ENCODE results near the gene FANCD2OS. TPM values are rescaled to one million over a fixed set of nuclear protein-coding genes. Genes with fewer than 3 reads are reported as not detected.
"Not testable (repeated sequence)": the region's sequence is repeated elsewhere in the genome, so short reads cannot be mapped to it uniquely, and the experiment has no call there.

Gene FANCD2OS
- 1.7 TPM for total RNA-seq (ENCODE audit: insufficient read depth, low replicate concordance)

GRCh38 chr3:10108091-10108490 lies at the start of gene FANCD2OS:
Gene FANCD2OS, minus strand, starts transcription at chr3:10108255. Its CDS starts 3,481 bp downstream, at chr3:10104774.
- no peak for DNase-seq (ENCODE audit: low spot score)

- DNase-seq (ENCODE audit: low spot score), result no peak
These were observed 49.0 kb upstream of the FANCD2OS start for GRCh38 chr3:10157031-10157430.

- no peak for DNase-seq (ENCODE audit: low spot score)
These were observed 47.6 kb upstream of the FANCD2OS start for GRCh38 chr3:10155658-10156057.

- no peak for DNase-seq (ENCODE audit: low spot score)
These were observed 47.0 kb upstream of the FANCD2OS start for GRCh38 chr3:10155123-10155472.

- DNase-seq (ENCODE audit: low spot score), result no peak
These were observed 46.5 kb upstream of the FANCD2OS start for GRCh38 chr3:10154335-10155122.

- DNase-seq (ENCODE audit: low spot score), result no peak
These were observed 42.9 kb upstream of the FANCD2OS start for GRCh38 chr3:10150987-10151386.

- no peak for DNase-seq (ENCODE audit: low spot score)
These were observed 41.2 kb upstream of the FANCD2OS start for GRCh38 chr3:10149226-10149625.

GRCh38 chr3:10145685-10146084 lies 37.6 kb upstream of the FANCD2OS start:
- peak; percentile 10 for DNase-seq (ENCODE audit: low spot score)

- DNase-seq (ENCODE audit: low spot score), result no peak
These were observed 34.9 kb upstream of the FANCD2OS start for GRCh38 chr3:10142707-10143560.

GRCh38 chr3:10140996-10141546 lies 33.0 kb upstream of the FANCD2OS start:
- DNase-seq (ENCODE audit: low spot score), result no peak

GRCh38 chr3:10137178-10137577 lies 29.1 kb upstream of the FANCD2OS start:
- peak; percentile 6 for DNase-seq (ENCODE audit: low spot score)

GRCh38 chr3:10136426-10137005 lies 28.5 kb upstream of the FANCD2OS start:
- no peak for DNase-seq (ENCODE audit: low spot score)

GRCh38 chr3:10135872-10136271 lies 27.8 kb upstream of the FANCD2OS start:
- not testable (repeated sequence) for DNase-seq (ENCODE audit: low spot score)

- no peak for DNase-seq (ENCODE audit: low spot score)
These were observed 14.7 kb upstream of the FANCD2OS start for GRCh38 chr3:10122724-10123123.

GRCh38 chr3:10121064-10121463 lies 13.0 kb upstream of the FANCD2OS start:
- DNase-seq (ENCODE audit: low spot score), result no peak

- no peak for DNase-seq (ENCODE audit: low spot score)
These were observed 11.3 kb upstream of the FANCD2OS start for GRCh38 chr3:10119376-10119775.

GRCh38 chr3:10116928-10117327 lies 8.9 kb upstream of the FANCD2OS start:
- DNase-seq (ENCODE audit: low spot score), result no peak

GRCh38 chr3:10116138-10116460 lies 8.0 kb upstream of the FANCD2OS start:
- no peak for DNase-seq (ENCODE audit: low spot score)

- peak; percentile 98 for DNase-seq (ENCODE audit: low spot score)
These were observed 7.5 kb upstream of the FANCD2OS start, which contains the start of gene BRK1 for GRCh38 chr3:10115326-10116137. Gene BRK1, plus strand, starts transcription at chr3:10115675. Its CDS starts 27 bp downstream, at chr3:10115702.

- DNase-seq (ENCODE audit: low spot score), result no peak
These were observed 1.1 kb downstream of the FANCD2OS start for GRCh38 chr3:10106919-10107318.

GRCh38 chr3:10099041-10099440 lies 9.0 kb downstream of the FANCD2OS start:
- DNase-seq (ENCODE audit: low spot score), result no peak

Measured in umbilical cord (tissue), 2 donors.